ENCODE results near the gene PRKCD.
A peak's percentile ranks its signal among the peaks of the same experiment; 100 is the strongest.

PRKCD gene

DNA sequence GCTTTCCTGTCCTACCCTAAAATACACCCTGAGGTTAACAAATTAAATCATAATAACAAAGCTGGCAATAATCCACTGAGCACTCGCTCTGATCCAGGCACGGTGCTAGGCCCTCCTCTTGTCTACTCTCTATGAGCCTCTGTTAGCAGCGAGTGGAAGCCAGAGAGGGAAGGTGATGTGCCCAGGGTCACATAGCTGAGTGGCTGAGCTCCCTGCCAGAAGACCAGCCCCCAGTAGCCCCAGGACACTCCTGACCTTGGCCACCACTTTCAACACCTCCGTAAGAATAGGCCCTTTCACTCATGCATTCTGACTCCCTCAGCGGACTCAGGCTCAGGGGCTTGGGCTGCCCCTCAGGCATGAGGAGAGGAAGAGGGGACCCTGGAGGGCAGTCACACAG is 9.5 kb upstream of the PRKCD start:
- H3K27me3 ChIP-seq (ENCODE audit: control insufficient read depth, insufficient read depth, low read length) = no peaks in the 10 kb centered on the region
- no peaks in the 10 kb centered on the region for H3K36me3 ChIP-seq (ENCODE audit: control insufficient read depth, insufficient read depth, low read length)
- H3K27ac ChIP-seq = no peak overlapping the region
- H3K79me2 ChIP-seq = peaks cover 9% of the 10 kb centered on the region
- no peak overlapping the region for H3K4me2 ChIP-seq (ENCODE audit: low read length)
- H3K9ac ChIP-seq = no peak overlapping the region
- no peak overlapping the region for H3K4me3 ChIP-seq (ENCODE audit: low read depth, low read length)
- peaks cover 33% of the 10 kb centered on the region for H3K4me1 ChIP-seq
- no peaks in the 10 kb centered on the region for H3K9me3 ChIP-seq (ENCODE audit: control insufficient read depth, low read length)
- TF ChIP-seq, protein P1, sequence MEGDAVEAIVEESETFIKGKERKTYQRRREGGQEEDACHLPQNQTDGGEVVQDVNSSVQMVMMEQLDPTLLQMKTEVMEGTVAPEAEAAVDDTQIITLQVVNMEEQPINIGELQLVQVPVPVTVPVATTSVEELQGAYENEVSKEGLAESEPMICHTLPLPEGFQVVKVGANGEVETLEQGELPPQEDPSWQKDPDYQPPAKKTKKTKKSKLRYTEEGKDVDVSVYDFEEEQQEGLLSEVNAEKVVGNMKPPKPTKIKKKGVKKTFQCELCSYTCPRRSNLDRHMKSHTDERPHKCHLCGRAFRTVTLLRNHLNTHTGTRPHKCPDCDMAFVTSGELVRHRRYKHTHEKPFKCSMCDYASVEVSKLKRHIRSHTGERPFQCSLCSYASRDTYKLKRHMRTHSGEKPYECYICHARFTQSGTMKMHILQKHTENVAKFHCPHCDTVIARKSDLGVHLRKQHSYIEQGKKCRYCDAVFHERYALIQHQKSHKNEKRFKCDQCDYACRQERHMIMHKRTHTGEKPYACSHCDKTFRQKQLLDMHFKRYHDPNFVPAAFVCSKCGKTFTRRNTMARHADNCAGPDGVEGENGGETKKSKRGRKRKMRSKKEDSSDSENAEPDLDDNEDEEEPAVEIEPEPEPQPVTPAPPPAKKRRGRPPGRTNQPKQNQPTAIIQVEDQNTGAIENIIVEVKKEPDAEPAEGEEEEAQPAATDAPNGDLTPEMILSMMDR (IDR thresholded peaks at IDR 0.05) = no peak
- H2AFZ ChIP-seq = no peak overlapping the region

DNA sequence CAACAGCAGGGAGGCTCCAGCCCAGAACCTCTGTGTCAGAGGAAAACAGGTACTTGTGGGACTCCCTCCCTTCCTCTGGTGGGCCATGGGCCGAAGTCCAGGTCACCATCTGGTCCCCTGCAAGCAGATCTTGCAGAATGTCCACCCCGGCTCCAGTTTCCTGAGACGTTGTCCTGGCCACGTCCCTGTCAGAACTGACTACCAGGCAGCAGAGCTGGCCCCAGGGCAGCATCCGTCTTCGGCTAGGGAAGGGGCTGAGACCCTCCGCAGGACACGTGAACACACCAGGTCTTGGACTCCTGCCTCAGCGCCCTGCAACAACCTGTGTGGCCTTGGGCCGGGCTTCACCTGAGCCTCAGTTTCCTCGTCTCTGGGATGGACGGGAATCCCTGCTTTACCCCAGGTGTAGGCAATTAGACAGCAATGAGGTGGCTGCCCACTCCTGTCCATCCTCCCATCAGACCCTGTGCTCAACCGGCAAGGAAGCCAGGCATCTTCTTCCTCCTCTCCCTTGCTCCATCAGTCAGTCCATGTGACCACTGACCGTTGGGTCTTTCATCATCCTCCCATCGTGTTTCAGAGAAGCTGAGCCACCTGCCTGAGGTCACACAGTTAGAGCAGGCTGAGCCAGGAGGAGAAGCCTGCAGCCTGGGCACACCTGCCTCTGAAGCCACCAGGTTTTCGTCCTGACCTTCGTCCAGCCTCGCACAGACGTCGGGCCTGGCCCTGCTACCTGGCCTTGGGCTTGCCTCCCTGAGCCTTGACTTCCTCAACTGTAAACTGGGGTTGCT is 8.9 kb upstream of the PRKCD start:
- Histone ChIP-seq H3K4me1 (peaks cover 37% of the 10 kb centered on the region), H3K27me3 (ENCODE audit: control insufficient read depth, insufficient read depth, low read length) (no peaks in the 10 kb centered on the region)
- TF ChIP-seq, protein P1 (IDR thresholded peaks at IDR 0.05) = no peak

DNA sequence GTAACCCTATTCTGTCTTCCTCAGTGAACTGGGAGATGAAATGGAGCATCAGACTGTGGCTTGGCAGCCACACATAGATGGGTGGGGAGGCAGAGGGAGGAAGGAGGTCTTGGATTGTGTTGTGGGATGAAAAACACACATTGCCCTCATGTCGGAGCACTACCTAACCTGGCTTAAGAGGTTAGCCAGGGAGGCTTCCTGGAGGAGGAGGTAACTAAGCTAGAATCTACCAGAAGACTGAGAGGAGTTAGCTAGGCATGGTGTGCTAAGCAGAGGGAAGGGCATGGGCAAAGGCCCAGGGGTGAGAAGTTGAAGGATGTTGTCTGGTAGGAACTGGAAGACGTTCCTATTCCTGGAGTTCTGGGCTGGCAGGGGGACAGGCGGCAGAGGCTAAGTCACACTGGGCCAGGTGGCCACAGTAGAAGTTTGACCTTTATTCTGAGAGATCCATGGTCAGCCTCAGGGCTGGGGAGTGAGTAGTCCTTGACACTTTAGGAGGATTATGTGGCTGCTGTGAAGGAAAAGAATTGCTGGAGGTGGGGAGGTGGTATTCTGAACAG is 7.7 kb upstream of the PRKCD start:
- peaks cover 42% of the 10 kb centered on the region for H3K4me1 ChIP-seq
- H3K36me3 ChIP-seq (ENCODE audit: control insufficient read depth, insufficient read depth, low read length) = no peaks in the 10 kb centered on the region
- TF ChIP-seq, protein P1 (IDR thresholded peaks at IDR 0.05) = no peak
- no peak overlapping the region for H3K9ac ChIP-seq
- H3K27ac ChIP-seq = no peak overlapping the region
- H2AFZ ChIP-seq = peak overlapping the region; percentile 13
- no peaks in the 10 kb centered on the region for H3K9me3 ChIP-seq (ENCODE audit: control insufficient read depth, low read length)
- no peak overlapping the region for H3K4me3 ChIP-seq (ENCODE audit: low read depth, low read length)
- H3K79me2 ChIP-seq = peaks cover 9% of the 10 kb centered on the region
- no peak overlapping the region for H3K4me2 ChIP-seq (ENCODE audit: low read length)
- H3K27me3 ChIP-seq (ENCODE audit: control insufficient read depth, insufficient read depth, low read length) = no peaks in the 10 kb centered on the region

More for the DNA sequence above, 8.9 kb upstream of the PRKCD start:
- no peak overlapping the region for H3K4me2 ChIP-seq (ENCODE audit: low read length)
- no peak overlapping the region for H3K27ac ChIP-seq
- no peak overlapping the region for H2AFZ ChIP-seq
- H3K9ac ChIP-seq = no peak overlapping the region
- no peaks in the 10 kb centered on the region for H3K9me3 ChIP-seq (ENCODE audit: control insufficient read depth, low read length)
- no peaks in the 10 kb centered on the region for H3K36me3 ChIP-seq (ENCODE audit: control insufficient read depth, insufficient read depth, low read length)
- no peak overlapping the region for H3K4me3 ChIP-seq (ENCODE audit: low read depth, low read length)
- peaks cover 9% of the 10 kb centered on the region for H3K79me2 ChIP-seq

DNA sequence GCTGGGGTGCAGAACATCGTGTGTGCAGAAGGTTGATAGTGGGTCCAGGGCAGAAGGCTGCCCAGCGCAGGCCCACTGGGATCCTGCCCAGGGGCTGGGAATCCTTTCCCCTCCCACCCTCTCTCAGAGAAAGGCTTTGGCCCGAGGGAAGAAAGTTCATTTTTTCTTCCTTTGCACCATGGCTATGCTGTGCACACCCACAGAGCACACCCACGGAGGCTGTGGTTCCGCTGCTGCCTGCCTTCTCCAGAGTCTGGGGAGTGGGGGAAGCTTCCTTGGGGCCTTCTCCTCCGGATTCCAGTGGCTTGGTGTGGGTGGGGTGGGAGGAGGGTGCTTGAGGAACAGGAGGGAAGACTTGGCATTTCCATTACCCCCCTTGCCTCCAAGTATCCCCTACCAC is 7.0 kb upstream of the PRKCD start:
- H3K27ac ChIP-seq = peak overlapping the region; percentile 77
- no peak overlapping the region for H3K9ac ChIP-seq
- peaks cover 47% of the 10 kb centered on the region for H3K4me1 ChIP-seq

More for the DNA sequence above, 7.0 kb upstream of the PRKCD start:
- H3K79me2 ChIP-seq = peaks cover 9% of the 10 kb centered on the region
- H3K4me2 ChIP-seq (ENCODE audit: low read length) = no peak overlapping the region
- no peaks in the 10 kb centered on the region for H3K36me3 ChIP-seq (ENCODE audit: control insufficient read depth, insufficient read depth, low read length)
- H2AFZ ChIP-seq = peak overlapping the region; percentile 13
- no peaks in the 10 kb centered on the region for H3K27me3 ChIP-seq (ENCODE audit: control insufficient read depth, insufficient read depth, low read length)
- H3K9me3 ChIP-seq (ENCODE audit: control insufficient read depth, low read length) = no peaks in the 10 kb centered on the region
- H3K4me3 ChIP-seq (ENCODE audit: low read depth, low read length) = no peak overlapping the region
- TF ChIP-seq, protein P1 (IDR thresholded peaks at IDR 0.05) = no peak

Data from parathyroid adenoma (tissue), 2 donors.